SK-N-SH treated with all-trans-retinoic acid at 6 μM for 48 hours (cell line): Measurements from ENCODE around the gene CACNA1H.

ENCODE experiments used
- ATAC-seq: fragments of 200-7000 bp; cut with Tn5 transposase; 3 replicates; pipeline ENCODE4 v1.9.1; 2020; ENCODE audit warnings: mild to moderate bottlenecking, moderate library complexity
- ARNTL ChIP-seq: fragments of 450-650 bp; formaldehyde crosslinking; IDR thresholded peaks from 2 replicates; pipeline ENCODE4 v1.5.0; 2020; ENCODE audit warnings: low read depth, mild to moderate bottlenecking, moderate library complexity, borderline replicate concordance
- BACH2 ChIP-seq: fragments of 250-450 bp; sonication (Bioruptor Pico); IDR thresholded peaks from 2 replicates; pipeline ENCODE4 v1.9.0; 2021; ENCODE audit warnings: mild to moderate bottlenecking, borderline replicate concordance
- CSDC2 ChIP-seq: fragments of 250-450 bp; sonication (Bioruptor Pico); IDR thresholded peaks from 2 replicates; pipeline ENCODE4 v1.5.0; 2020; ENCODE audit warnings: mild to moderate bottlenecking, moderate library complexity
- CSRNP3 ChIP-seq: fragments of 250-450 bp; sonication (Bioruptor Pico); IDR thresholded peaks from 2 replicates; pipeline ENCODE4 v1.5.1; 2021; ENCODE audit warnings: mild to moderate bottlenecking, moderate library complexity
- ESRRG ChIP-seq: fragments of 250-450 bp; sonication (Bioruptor Pico); IDR thresholded peaks from 2 replicates; pipeline ENCODE4 v1.6.1; 2021; ENCODE audit warnings: mild to moderate bottlenecking
- GLIS3 ChIP-seq: fragments of 250-450 bp; sonication (Bioruptor Pico); IDR thresholded peaks from 2 replicates; pipeline ENCODE4 v1.5.0; 2020; ENCODE audit warnings: mild to moderate bottlenecking, moderate library complexity
- ISL1 ChIP-seq: fragments of 250-450 bp; sonication (Bioruptor Pico); IDR thresholded peaks from 2 replicates; pipeline ENCODE4 v2.1.2; 2022; ENCODE audit warnings: mild to moderate bottlenecking, moderate library complexity
- OSR1 ChIP-seq: fragments of 250-450 bp; sonication (Bioruptor Pico); IDR thresholded peaks from 2 replicates; pipeline ENCODE4 v1.8.0; 2022; ENCODE audit warnings: moderate library complexity, mild to moderate bottlenecking, inconsistent platforms
- PPARA ChIP-seq: fragments of 250-450 bp; sonication (Bioruptor Pico); IDR thresholded peaks from 2 replicates; pipeline ENCODE4 v1.5.0; 2020; ENCODE audit warnings: mild to moderate bottlenecking, borderline replicate concordance
- RARB ChIP-seq: fragments of 250-450 bp; sonication (Bioruptor Pico); IDR thresholded peaks from 2 replicates; pipeline ENCODE4 v1.8.0; 2021; ENCODE audit warnings: mild to moderate bottlenecking, moderate library complexity
- SNAI2 ChIP-seq: fragments of 250-450 bp; sonication (Bioruptor Pico); IDR thresholded peaks from 2 replicates; pipeline ENCODE4 v1.5.0; 2020; ENCODE audit warnings: mild to moderate bottlenecking, moderate library complexity
- TCF4 ChIP-seq: fragments of 250-450 bp; sonication (Bioruptor Pico); IDR thresholded peaks from 2 replicates; pipeline ENCODE4 v1.8.0; 2021; ENCODE audit warnings: mild to moderate bottlenecking, moderate library complexity, borderline replicate concordance
- TOX ChIP-seq: fragments of 250-450 bp; sonication (Bioruptor Pico); IDR thresholded peaks from 2 replicates; pipeline ENCODE4 v1.8.0; 2021; ENCODE audit warnings: mild to moderate bottlenecking, moderate library complexity, borderline replicate concordance
- ZFP3 ChIP-seq: fragments of 250-450 bp; sonication (Bioruptor Pico); IDR thresholded peaks from 2 replicates; pipeline ENCODE4 v1.5.0; 2020; ENCODE audit warnings: mild to moderate bottlenecking, moderate library complexity
- ZFP30 ChIP-seq: fragments of 450-650 bp; formaldehyde crosslinking; IDR thresholded peaks from 2 replicates; pipeline ENCODE4 v1.5.0; 2022; ENCODE audit warnings: mild to moderate bottlenecking, moderate library complexity
- ZNF565 ChIP-seq: fragments of 450-650 bp; formaldehyde crosslinking; conservative IDR thresholded peaks from 2 replicates; pipeline ENCODE4 v1.5.0; 2020; ENCODE audit warnings: low read depth, mild to moderate bottlenecking, moderate library complexity
- ZNF70 ChIP-seq: fragments of 450-650 bp; formaldehyde crosslinking; IDR thresholded peaks from 2 replicates; pipeline ENCODE4 v1.5.0; 2020; ENCODE audit warnings: mild to moderate bottlenecking, moderate library complexity
- ZNF8 ChIP-seq: fragments of 450-650 bp; formaldehyde crosslinking; IDR thresholded peaks from 2 replicates; pipeline ENCODE4 v1.5.0; 2020; ENCODE audit warnings: mild to moderate bottlenecking, moderate library complexity
- TF ChIP-seq, protein P1 (sequence below): fragments of 250-450 bp; sonication (Bioruptor Pico); IDR thresholded peaks from 2 replicates; pipeline ENCODE4 v1.5.0; 2020; ENCODE audit warnings: mild to moderate bottlenecking, moderate library complexity
- TF ChIP-seq, protein P2 (sequence below): fragments of 250-450 bp; sonication (Bioruptor Pico); IDR thresholded peaks from 2 replicates; pipeline ENCODE4 v1.8.0; 2021; ENCODE audit warnings: low read depth, mild to moderate bottlenecking, moderate library complexity, borderline replicate concordance
- TF ChIP-seq, protein P3 (sequence below): fragments of 250-450 bp; sonication (Bioruptor Pico); IDR thresholded peaks from 2 replicates; pipeline ENCODE4 v1.8.0; 2020; ENCODE audit warnings: mild to moderate bottlenecking, moderate library complexity, borderline replicate concordance

The CACNA1H gene

DNA sequence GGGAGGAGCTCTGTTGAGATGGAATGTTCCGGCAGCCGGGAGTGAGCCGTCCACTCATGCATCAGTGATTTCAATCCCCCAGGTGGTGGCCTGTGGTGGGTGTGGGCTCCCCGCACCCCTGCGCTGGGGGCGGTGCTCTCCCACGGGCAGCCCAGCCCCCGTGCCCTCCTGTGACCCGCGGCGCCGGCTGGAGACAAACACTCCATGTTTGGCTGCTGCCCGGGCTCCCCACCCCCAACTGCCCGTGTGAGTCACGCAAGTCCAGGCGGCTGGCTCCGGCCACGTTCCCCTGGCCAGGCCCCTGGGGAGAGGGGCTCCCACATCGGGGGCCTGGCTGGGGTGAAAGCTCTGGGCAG is 29.4 kb downstream of the CACNA1H start:
- TF ChIP-seq, protein P1, sequence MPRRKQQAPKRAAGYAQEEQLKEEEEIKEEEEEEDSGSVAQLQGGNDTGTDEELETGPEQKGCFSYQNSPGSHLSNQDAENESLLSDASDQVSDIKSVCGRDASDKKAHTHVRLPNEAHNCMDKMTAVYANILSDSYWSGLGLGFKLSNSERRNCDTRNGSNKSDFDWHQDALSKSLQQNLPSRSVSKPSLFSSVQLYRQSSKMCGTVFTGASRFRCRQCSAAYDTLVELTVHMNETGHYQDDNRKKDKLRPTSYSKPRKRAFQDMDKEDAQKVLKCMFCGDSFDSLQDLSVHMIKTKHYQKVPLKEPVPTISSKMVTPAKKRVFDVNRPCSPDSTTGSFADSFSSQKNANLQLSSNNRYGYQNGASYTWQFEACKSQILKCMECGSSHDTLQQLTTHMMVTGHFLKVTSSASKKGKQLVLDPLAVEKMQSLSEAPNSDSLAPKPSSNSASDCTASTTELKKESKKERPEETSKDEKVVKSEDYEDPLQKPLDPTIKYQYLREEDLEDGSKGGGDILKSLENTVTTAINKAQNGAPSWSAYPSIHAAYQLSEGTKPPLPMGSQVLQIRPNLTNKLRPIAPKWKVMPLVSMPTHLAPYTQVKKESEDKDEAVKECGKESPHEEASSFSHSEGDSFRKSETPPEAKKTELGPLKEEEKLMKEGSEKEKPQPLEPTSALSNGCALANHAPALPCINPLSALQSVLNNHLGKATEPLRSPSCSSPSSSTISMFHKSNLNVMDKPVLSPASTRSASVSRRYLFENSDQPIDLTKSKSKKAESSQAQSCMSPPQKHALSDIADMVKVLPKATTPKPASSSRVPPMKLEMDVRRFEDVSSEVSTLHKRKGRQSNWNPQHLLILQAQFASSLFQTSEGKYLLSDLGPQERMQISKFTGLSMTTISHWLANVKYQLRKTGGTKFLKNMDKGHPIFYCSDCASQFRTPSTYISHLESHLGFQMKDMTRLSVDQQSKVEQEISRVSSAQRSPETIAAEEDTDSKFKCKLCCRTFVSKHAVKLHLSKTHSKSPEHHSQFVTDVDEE (CRISPR knock-in tag), result no peak
- TF ChIP-seq ZNF565 (CRISPR knock-in tag), result no peak
- no peak for TF ChIP-seq RARB
- TF ChIP-seq, protein P2, sequence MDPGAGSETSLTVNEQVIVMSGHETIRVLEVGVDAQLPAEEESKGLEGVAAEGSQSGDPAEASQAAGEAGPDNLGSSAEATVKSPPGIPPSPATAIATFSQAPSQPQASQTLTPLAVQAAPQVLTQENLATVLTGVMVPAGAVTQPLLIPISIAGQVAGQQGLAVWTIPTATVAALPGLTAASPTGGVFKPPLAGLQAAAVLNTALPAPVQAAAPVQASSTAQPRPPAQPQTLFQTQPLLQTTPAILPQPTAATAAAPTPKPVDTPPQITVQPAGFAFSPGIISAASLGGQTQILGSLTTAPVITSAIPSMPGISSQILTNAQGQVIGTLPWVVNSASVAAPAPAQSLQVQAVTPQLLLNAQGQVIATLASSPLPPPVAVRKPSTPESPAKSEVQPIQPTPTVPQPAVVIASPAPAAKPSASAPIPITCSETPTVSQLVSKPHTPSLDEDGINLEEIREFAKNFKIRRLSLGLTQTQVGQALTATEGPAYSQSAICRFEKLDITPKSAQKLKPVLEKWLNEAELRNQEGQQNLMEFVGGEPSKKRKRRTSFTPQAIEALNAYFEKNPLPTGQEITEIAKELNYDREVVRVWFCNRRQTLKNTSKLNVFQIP, result no peak
- no peak for TF ChIP-seq ZFP30 (CRISPR knock-in tag)
- TF ChIP-seq GLIS3 (CRISPR knock-in tag), result no peak
- TF ChIP-seq ZNF8 (CRISPR knock-in tag), result no peak
- TF ChIP-seq CSRNP3 (CRISPR knock-in tag), result no peak
- no peak for TF ChIP-seq ZNF70 (CRISPR knock-in tag)
- no peak for TF ChIP-seq SNAI2 (CRISPR knock-in tag)
- no peak for TF ChIP-seq OSR1 (CRISPR knock-in tag)
- no peak for TF ChIP-seq ARNTL (CRISPR knock-in tag)
- TF ChIP-seq, protein P3, sequence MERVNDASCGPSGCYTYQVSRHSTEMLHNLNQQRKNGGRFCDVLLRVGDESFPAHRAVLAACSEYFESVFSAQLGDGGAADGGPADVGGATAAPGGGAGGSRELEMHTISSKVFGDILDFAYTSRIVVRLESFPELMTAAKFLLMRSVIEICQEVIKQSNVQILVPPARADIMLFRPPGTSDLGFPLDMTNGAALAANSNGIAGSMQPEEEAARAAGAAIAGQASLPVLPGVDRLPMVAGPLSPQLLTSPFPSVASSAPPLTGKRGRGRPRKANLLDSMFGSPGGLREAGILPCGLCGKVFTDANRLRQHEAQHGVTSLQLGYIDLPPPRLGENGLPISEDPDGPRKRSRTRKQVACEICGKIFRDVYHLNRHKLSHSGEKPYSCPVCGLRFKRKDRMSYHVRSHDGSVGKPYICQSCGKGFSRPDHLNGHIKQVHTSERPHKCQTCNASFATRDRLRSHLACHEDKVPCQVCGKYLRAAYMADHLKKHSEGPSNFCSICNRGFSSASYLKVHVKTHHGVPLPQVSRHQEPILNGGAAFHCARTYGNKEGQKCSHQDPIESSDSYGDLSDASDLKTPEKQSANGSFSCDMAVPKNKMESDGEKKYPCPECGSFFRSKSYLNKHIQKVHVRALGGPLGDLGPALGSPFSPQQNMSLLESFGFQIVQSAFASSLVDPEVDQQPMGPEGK (CRISPR knock-in tag), result no peak
- no peak for TF ChIP-seq CSDC2 (CRISPR knock-in tag)
- no peak for TF ChIP-seq PPARA
- TF ChIP-seq ESRRG (CRISPR knock-in tag), result no peak
- no peak for TF ChIP-seq TOX (CRISPR knock-in tag)
- no peak for TF ChIP-seq TCF4 (CRISPR knock-in tag)
- TF ChIP-seq BACH2 (CRISPR knock-in tag), result no peak
- peak; percentile 60 for ATAC-seq

DNA sequence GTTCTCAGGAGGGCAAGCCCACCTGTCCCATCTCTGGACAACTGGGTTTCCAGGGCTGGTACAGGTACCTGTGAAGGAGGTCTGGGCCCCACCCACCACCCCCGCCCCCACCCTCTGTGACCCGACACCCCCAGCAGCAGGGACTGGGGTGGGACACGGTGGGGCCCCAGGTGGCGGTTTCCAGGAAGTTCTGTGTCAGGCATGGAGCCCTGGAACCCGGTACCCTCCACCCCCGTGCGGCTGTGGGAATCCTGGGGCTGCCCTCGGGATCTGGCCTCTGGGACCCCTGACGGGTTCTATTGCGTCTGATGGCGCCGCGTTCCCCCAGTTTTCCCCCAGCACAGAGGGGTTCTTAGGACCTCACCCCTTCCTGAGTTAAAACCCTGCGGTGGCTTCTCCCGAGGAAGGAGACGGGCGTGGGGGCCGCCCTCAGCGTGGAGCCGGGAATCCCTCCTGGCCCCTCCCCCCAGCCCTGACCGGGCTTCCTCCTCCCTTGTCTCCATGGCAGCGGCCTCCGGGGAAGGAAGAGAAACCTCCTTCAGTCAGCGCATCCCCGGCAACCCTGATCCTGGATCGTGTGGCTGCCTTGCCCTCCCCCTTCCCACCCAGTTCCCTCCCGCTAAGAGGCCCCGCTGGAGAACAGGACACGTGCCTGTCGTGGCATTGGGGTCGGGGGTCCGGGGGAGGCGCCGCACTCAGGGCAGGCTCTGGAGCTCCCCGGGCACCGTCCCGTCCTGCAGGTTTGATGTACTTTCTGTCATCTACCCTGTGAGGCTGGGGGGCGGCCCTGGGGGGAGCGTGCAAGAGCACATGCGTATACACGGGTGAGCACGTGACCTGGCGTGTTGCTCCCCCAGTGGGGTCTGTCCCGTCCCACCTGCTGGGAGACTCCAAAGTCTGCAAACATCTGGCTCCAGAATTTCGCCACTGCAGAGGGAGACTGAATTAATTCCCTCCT is 30.3 kb downstream of the CACNA1H start:
- peak; percentile 59 for ATAC-seq

More for the DNA sequence above, 30.3 kb downstream of the CACNA1H start:
- TF ChIP-seq ZNF8 (CRISPR knock-in tag) (no peak), SNAI2 (CRISPR knock-in tag) (no peak), ZNF70 (CRISPR knock-in tag) (no peak), OSR1 (CRISPR knock-in tag) (no peak), ARNTL (CRISPR knock-in tag) (no peak), ZFP3 (CRISPR knock-in tag) (no peak), BACH2 (CRISPR knock-in tag) (no peak), GLIS3 (CRISPR knock-in tag) (no peak), ISL1 (no peak), CSDC2 (CRISPR knock-in tag) (no peak), ZNF565 (CRISPR knock-in tag) (no peak), RARB (no peak)
- TF ChIP-seq, protein P3 (CRISPR knock-in tag), result no peak
